OCI-M2 (cell line): ENCODE results near the gene UBE2M.

Source experiments
- DNase-seq: peaks from one replicate; lab custom pipeline; 2025; ENCODE audit not compliant: unreplicated experiment; lab: John Stamatoyannopoulos, UW

The UBE2M gene

DNA sequence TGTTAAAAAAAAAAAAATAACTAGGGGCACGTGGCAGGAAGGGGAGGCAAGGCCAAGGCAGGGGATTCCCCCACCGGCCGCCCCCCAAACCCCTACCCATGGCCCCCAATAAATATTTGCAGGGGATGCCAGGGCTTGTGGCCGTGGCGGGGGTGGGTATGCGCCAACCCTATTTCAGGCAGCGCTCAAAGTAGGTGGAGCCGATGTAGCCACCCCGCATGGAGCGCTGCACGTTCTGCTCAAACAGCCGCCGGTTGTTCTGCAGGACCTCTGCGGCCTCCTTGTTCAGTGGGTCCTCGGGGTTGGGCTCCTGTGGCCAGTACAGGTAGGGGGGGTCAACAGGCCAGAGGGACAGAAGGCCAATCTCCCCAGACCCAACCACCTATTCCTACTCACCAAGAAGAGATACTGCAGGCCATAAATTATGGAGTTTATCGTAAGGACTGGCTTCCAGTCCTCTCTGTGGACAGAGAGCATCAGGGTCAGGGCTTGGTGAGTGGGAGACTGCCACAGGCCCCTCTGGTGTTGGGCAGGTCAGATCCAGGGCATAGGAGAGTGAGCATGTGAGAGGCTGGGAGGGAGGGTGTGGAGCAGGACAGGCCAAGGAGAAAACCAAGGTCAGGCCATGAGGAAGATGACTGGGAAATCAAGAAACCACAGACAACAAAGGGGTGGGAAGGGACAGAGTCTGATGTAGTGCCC lies 2.3 kb downstream of the UBE2M start:
- DNase-seq = no peak

DNA sequence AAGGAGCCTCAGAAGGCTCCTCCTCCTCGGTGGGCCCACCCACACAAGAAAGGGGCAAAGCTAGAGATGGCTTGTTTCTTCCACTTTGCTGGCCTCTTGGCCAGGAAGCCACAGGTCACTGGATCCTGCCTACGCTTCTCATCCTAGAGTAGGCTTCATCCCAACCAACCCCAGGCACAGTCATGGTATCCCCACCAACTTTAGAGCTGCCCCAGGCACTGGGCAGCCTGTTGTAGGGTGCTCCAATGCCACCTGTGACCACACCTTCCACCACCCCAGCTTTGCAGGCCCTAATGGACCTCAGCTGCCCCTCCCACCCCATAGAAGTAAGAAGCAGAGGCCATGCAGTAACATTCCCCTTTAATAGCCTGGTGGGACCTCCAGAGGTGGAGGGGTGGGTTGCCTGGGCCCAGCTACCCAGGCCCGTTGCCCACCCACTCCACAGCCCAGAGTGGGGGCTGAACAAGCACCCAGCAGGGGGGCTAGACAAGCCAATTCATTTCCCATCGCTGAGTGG lies 3.0 kb downstream of the UBE2M start:
- DNase-seq = no peak

DNA sequence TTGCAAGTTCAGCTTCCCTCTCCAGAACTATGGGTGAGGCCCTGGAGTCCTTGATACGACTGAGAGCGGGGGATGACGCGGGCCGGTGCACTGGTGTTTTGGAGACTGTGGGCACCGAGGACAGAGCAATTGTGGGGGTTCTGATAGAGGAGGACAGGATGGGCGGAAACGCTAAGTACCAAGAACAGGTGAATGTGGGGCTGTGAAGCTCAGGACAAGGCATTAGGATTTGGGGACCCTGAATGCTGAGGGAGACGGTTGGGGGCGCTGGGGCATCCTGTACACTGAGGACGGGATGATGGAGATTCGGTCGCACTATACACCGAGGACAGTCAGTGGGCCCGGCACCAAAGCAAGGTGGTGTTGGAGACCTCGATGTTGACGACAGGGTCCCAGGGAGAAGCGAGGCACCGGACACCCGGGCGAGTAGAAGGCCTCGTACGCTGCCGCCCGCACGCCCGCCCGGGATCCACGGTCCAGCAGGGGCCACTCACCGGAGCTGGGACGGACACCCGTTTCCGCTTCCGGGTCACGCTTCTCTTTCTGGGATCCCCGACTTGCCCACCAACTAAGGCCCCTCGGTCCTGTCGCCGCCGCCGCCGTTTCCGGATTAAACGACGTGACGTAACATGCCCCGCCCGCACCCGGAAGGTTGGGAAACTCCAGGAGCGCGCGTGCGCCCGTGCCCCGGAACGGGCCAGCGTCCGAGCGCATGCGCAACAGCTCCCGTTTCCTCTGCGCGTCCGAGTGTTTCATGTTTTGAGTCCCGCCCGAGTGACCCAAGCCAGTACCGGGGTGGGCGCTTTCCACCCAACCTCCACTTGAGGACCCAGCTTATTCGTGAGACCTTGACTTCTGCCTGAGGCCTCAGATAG lies 3.7 kb downstream of the UBE2M start, which contains the start of gene CHMP2A:
TSS of gene CHMP2A (minus strand) at position 612 of the 875 bp plus-strand sequence. CDS start 893 bp downstream, outside the sequence.
- no peak for DNase-seq

DNA sequence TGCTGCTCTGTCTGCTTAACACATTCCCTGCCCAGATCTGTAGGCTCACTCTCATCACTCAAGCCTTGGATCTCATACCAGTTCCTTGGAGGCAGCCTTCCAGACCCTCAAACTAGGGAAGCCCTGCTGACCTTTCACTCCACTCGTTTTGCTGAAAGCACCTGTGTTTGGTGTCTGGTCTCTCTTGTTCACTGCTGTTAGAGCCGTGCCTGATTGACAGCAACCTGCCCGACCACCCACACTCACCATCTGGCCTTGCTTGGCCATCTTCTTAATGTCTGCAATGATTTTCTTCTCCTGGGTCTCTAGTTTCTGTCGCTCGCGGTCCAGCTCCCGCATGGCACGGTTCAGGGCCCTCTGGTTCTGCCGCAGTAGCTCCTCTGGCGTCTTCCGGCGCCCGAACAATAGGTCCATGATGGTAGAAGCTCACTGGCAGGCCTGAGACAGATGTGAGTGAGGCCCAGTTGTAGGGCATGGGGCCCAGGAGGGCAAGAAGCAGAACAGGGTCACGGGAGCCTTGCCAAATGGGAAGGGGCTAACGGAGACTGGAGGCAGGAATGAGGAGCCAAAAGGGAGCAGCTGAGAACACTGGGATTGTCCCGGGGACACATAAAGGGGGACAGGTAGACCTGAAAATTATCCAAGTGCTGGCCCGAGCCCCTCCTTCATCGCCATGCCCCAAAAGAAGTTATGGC lies 4.5 kb downstream of the UBE2M start:
- DNase-seq = no peak

DNA sequence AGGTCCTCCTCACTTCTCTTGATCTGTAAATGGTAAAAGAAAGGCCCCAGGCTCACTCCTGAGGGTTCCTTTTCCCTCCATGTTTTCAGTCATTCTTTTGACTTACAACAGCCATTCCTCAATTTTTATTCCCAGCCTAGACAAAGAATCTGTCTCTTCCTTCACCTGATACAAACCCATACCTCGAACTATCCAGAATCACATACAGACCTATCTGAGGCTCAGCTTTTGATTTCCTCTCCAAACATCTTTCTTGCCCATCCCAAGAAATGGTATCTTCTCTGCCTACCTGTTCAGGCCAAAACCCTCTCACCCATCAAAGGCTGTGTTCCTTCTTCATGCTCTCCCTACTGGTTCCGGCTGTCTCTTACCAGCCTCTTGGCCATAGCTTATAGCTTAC lies 5.8 kb downstream of the UBE2M start:
- DNase-seq = no peak

DNA sequence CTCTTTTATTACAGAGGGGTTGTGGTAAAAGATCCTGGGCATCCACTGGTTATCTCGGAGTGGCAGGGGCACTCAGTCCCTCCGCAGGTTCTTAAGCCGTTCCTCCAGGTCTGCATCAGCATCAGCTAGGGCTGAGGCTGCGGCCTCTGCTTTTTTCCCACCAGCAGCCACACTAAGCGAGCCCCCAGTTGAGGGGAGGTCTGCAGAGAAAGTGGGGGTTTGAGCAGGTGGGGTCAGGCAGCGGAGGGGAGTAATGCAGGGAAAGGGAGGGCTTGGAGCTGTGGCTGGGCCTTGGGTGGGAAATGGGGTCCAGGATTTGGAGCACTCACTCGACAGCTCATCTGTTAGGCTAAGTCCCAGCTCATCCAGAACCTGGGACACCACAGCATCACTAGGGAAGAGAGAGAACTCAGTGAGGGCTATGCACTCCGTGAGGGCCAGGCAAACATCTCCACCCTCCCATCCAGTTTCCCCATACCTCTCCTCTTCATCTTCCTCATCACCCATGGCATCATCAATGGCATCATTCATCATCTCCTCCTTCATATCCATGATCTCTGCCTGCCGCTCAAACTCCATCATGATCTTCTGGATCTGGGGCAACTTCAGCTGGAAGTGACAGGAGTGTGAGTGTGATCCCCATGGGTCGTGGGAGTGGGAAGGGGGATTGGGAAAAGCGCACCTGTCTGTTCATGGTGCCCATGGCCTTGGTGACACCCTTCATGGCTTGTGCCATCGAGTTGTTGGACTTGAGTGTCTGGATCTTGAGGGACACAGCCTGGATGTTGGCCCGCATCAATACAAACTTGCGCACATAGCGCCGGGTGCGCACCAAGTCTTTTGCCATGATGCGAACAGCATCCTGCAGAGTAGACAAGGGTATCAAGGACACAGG lies 6.6 kb downstream of the UBE2M start:
- DNase-seq = no peak

DNA sequence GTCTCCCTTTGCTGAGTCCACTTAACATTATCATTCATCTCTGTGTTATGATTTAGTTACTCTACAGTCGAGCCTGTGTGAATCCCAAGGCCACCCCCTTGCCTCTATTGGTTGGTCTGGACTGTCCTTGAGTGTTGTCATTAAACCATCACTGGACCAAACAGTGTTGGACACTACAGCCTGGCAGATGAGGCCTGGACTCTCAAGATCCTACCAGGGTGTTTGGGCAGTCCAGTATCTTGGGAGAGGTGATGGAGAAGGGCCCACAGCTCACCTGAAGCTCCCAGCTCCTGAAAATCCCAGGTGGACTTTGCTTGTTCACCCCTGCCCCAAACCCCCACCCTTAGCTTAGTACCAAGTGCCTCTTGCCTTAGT lies 7.3 kb downstream of the UBE2M start:
- DNase-seq = no peak

DNA sequence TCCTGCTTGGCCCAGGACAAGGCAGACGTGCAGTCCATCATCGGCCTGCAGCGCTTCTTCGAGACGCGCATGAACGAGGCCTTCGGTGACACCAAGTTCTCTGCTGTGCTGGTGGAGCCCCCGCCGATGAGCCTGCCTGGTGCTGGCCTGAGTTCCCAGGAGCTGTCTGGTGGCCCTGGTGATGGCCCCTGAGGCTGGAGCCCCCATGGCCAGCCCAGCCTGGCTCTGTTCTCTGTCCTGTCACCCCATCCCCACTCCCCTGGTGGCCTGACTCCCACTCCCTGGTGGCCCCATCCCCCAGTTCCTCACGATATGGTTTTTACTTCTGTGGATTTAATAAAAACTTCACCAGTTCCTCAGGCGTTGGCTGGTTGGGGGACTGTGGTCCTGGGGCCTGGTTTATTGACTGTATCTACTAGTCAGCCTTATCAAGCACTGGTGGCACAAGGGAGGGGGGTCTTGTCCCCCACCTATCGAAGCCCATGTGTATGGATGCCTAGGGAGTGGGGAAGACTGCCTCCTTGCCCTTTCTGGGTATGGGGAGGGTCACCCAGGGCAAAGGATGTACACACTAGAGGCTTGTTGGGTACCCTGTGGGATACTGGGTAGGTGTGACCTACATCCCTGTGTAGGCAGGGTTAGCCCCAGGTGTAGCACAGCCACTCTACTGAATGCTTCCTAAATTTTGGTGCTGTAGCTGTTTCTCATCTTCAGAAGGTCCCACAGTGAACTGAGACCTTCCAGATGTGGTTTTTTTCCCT lies 7.9 kb downstream of the UBE2M start:
- DNase-seq = no peak

DNA sequence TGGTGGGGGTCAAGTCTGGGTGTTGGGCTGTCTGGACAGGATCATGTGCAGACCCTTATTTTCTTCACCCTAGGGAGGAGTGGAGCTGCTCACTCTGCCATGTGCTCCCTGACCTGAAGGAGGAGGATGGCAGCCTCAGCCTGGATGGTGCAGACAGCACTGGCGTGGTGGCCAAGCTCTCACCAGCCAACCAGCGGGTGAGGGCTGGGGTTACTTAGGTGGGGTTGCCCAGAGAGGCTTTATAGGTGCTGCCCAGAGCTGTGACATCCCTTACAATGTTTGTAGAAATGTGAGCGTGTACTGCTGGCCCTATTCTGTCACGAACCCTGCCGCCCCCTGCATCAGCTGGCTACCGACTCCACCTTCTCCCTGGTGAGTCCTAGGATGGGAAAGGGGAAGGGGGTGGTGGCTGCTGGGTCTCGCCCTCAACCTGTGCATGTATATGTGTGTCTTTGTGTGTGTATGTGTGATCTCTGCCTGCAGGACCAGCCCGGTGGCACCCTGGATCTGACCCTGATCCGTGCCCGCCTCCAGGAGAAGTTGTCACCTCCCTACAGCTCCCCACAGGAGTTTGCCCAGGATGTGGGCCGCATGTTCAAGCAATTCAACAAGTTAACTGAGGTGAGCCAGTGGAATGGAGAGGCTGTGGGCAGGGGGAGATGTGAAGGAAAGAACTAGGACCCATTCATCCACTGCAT lies 8.6 kb downstream of the UBE2M start:
- no peak for DNase-seq

DNA sequence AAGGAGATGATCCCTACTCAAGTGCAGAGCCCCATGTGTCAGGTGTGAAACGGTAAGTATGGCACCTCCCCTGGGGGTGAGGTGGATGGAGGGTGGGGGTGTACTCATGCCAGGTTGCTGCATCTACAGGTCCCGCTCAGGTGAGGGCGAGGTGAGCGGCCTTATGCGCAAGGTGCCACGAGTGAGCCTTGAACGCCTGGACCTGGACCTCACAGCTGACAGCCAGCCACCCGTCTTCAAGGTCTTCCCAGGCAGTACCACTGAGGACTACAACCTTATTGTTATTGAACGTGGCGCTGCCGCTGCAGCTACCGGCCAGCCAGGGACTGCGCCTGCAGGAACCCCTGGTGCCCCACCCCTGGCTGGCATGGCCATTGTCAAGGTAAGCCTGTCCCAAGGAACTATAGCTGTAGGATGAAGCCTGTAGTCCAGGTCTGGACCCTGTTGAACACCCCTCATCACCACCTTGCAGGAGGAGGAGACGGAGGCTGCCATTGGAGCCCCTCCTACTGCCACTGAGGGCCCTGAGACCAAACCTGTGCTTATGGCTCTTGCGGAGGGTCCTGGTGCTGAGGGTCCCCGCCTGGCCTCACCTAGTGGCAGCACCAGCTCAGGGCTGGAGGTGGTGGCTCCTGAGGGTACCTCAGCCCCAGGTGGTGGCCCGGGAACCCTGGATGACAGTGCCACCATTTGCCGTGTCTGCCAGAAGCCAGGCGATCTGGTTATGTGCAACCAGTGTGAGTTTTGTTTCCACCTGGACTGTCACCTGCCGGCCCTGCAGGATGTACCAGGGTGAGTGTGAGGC lies 9.3 kb downstream of the UBE2M start:
- DNase-seq = no peak

DNA sequence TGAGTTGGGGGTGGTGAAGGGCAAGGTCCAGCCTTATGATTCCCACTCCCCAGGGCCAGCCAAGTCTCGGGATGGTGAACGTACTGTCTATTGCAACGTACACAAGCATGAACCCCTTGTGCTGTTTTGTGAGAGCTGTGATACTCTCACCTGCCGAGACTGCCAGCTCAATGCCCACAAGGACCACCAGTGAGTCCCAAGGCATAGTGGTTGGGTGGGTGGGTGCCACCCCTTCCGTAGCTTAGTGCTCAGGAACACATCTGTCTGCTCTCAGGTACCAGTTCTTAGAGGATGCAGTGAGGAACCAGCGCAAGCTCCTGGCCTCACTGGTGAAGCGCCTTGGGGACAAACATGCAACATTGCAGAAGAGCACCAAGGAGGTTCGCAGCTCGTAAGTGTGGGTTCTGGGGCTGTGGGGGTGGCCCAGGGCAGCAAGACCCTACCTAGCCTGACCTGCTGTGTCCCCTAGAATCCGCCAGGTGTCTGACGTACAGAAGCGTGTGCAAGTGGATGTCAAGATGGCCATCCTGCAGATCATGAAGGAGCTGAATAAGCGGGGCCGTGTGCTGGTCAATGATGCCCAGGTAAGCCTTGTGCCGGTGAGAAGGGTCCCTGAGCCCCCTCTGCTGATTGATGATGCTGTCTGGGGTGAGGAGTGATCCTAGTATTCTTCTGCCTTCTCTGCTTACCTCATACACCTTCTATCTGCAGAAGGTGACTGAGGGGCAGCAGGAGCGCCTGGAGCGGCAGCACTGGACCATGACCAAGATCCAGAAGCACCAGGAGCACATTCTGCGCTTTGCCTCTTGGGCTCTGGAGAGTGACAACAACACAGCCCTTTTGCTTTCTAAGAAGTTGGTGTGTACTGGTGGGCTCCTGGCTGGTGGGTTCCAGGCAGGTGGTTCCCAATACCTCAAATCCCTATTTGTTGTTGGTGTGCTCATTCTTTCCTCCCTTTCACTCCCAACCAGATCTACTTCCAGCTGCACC lies 10.8 kb downstream of the UBE2M start:
- no peak for DNase-seq

DNA sequence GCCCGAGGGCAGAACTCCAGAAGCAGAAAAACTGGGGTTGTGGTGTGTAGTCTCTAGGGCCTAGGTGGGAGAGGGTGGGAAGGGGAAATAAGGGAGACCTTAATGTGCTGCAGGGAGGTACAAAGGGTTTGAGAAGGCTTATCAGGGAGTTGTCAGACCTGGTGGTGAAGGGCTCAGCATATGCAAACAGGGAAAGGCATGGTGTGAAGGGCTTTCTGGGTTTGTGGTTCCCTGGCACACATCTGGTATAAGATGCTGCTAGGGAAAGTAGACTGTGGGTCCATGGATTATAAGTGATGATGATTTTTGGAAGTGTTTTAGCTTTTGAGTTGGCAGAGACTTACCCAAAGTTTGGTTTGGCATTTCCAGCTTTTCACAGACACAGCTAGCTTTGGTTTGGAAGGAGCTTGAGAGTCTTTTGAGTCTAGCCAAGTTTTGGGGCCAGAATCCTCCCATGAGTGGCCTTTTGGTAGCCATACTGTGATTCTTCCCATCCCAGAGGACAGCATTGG lies 12.3 kb downstream of the UBE2M start:
- DNase-seq = no peak

DNA sequence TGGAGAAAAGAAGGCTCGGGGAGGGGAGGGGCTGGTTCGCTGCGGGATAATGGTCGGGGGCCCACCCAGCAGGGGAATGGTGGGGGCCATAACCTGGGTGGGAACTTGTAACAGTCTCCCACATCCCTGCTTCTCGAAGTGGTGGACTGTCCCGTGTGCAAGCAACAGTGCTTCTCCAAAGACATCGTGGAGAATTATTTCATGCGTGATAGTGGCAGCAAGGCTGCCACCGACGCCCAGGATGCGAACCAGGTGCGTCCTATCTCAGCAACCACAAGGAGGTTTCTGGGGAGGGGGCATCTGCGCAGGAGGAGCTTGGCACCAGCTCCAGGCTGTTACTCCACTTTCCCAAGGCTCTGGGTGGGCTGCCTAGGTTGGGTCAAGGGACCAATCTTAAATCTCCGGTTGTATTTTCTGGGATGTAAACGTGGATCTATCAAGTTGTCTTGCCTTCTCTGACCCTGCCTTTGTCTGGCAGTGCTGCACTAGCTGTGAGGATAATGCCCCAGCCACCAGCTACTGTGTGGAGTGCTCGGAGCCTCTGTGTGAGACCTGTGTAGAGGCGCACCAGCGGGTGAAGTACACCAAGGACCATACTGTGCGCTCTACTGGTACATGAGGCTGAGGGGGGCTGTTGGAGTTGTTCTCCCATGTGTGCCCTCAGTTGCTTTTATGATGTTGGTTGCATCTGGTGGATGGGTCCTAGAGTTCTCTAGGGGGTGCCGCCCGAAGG lies 13.0 kb downstream of the UBE2M start:
- no peak for DNase-seq

DNA sequence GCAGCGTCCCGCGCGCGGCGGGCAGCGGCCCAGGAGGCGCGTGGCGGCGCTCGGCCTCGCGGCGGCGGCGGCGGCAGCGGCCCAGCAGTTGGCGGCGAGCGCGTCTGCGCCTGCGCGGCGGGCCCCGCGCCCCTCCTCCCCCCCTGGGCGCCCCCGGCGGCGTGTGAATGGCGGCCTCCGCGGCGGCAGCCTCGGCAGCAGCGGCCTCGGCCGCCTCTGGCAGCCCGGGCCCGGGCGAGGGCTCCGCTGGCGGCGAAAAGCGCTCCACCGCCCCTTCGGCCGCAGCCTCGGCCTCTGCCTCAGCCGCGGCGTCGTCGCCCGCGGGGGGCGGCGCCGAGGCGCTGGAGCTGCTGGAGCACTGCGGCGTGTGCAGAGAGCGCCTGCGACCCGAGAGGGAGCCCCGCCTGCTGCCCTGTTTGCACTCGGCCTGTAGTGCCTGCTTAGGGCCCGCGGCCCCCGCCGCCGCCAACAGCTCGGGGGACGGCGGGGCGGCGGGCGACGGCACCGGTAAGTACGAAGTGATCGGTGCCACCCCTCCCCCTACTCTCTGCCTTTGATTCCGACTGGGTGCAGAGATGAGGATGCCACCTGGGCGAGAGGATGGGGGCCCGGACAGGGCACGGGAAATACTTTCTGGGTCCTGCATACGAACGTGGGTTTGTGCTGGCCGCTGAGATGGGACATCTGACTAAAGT lies 13.7 kb downstream of the UBE2M start:
- no peak for DNase-seq

DNA sequence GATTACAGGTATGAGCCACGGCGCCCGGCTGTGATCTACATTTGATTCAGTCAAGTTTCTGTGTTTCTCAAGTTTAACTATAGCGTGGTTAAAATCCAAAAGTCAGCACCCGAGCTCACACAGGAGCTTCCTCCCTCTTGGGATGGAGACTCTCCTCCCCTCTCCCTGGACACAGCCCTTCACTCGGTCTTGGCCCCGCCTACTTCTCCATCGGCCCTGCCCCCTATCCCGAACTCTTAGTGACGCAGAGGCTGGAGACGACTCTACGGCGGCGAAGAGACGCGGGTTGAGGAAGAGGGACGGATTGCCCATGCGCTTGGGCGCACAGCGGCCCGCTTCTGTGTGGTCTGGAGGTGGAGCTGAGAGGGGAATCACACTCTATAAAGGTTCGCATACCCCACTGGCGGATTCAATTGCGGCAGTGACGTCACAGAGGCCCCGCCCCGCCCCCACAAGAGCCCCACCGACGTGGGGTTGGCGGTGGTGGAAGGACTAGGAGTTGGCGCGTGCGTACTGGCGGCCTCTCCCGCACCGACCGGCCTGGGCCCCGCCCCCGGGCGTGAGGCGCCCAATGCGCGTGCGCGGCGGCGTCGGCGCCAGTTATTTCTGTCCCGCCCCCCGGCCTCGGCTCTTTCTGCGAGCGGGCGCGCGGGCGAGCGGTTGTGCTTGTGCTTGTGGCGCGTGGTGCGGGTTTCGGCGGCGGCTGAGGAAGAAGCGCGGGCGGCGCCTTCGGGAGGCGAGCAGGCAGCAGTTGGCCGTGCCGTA lies 14.4 kb downstream of the UBE2M start, which contains the start of gene TRIM28:
TSS of gene TRIM28 (plus strand) at position 239 of the 765 bp plus-strand sequence. CDS start 694 bp downstream, outside the sequence.
- no peak for DNase-seq
